GM23338 (cell line): ENCODE results near the gene ANKRD63. TPM values are rescaled to one million over a fixed set of nuclear protein-coding genes. Genes with fewer than 3 reads are reported as not detected.

Experiments
- ATAC-seq: fragments of 200-7000 bp; cut with Tn5 transposase; 3 replicates; pipeline ENCODE4 v1.9.1; 2020
- DNase-seq: peaks from one replicate; pipeline ENCODE4 v3.0.0-alpha.2; 2015; ENCODE audit warnings: low spot score
- H2AFZ ChIP-seq: fragments of 200-600 bp; sonication (generic); 2 replicates; pipeline ENCODE4 v1.8.0; 2016; ENCODE audit warnings: antibody characterized with exemption, mild to moderate bottlenecking, moderate library complexity
- H3F3A ChIP-seq: fragments of 200-600 bp; sonication (generic); replicated peaks from 2 replicates; pipeline ENCODE4 v1.8.0; 2017; ENCODE audit warnings: antibody characterized with exemption, mixed run types, low read depth
- H3K27ac ChIP-seq: fragments of 200-600 bp; sonication (generic); 2 replicates; pipeline ENCODE4 v1.6.1; 2016; ENCODE audit warnings: low read depth
- H3K27me3 ChIP-seq: fragments of 200-600 bp; sonication (generic); 2 replicates; pipeline ENCODE4 v1.8.0; 2016; ENCODE audit warnings: mild to moderate bottlenecking, mixed run types, moderate library complexity; ENCODE audit not compliant: insufficient read depth
- H3K36me3 ChIP-seq: fragments of 200-600 bp; sonication (generic); 2 replicates; pipeline ENCODE4 v1.8.0; 2016; ENCODE audit warnings: mild to moderate bottlenecking; ENCODE audit not compliant: insufficient read depth
- H3K4me1 ChIP-seq: fragments of 200-600 bp; sonication (generic); 2 replicates; pipeline ENCODE4 v1.8.0; 2016; ENCODE audit warnings: mild to moderate bottlenecking, moderate library complexity; ENCODE audit not compliant: insufficient read depth
- H3K4me2 ChIP-seq: fragments of 200-600 bp; sonication (generic); 2 replicates; pipeline ENCODE4 v1.7.1; 2017; ENCODE audit warnings: mixed run types
- H3K4me3 ChIP-seq: fragments of 200-600 bp; sonication (generic); 2 replicates; pipeline ENCODE4 v1.6.1; 2016; ENCODE audit warnings: mixed run types
- H3K79me2 ChIP-seq: fragments of 200-600 bp; sonication (generic); replicated peaks from 2 replicates; pipeline ENCODE4 v1.8.0; 2017; ENCODE audit warnings: mild to moderate bottlenecking; ENCODE audit not compliant: insufficient read depth
- H3K9me2 ChIP-seq: fragments of 200-600 bp; sonication (generic); 2 replicates; pipeline ENCODE4 v1.8.0; 2017; ENCODE audit not compliant: insufficient read depth
- H4K20me1 ChIP-seq: fragments of 200-600 bp; sonication (generic); replicated peaks from 2 replicates; pipeline ENCODE4 v1.8.0; 2017; ENCODE audit warnings: mild to moderate bottlenecking; ENCODE audit not compliant: insufficient read depth
- H3K27ac Mint-ChIP-seq: 2 replicates; pipeline ENCODE4 v1.8.0; 2020; ENCODE audit warnings: inconsistent platforms, mild to moderate bottlenecking, moderate library complexity, mixed read lengths
- H3K27me3 Mint-ChIP-seq: 3 replicates; pipeline ENCODE4 v1.8.0; 2022; ENCODE audit warnings: low read depth, mild to moderate bottlenecking, moderate library complexity, mixed read lengths, inconsistent platforms; ENCODE audit not compliant: insufficient read depth, poor library complexity
- H3K36me3 Mint-ChIP-seq: 3 replicates; pipeline ENCODE4 v1.8.0; 2021; ENCODE audit warnings: low read depth, mild to moderate bottlenecking, inconsistent platforms, moderate library complexity, mixed read lengths
- H3K4me1 Mint-ChIP-seq: 3 replicates; pipeline ENCODE4 v1.8.0; 2020; ENCODE audit warnings: mild to moderate bottlenecking, inconsistent platforms, mixed read lengths
- H3K4me3 Mint-ChIP-seq: 3 replicates; pipeline ENCODE4 v1.8.0; 2021; ENCODE audit warnings: moderate library complexity, mild to moderate bottlenecking, inconsistent platforms, mixed read lengths
- H3K9me3 Mint-ChIP-seq: 3 replicates; pipeline ENCODE4 v1.8.0; 2020; ENCODE audit warnings: moderate library complexity, mild to moderate bottlenecking, inconsistent platforms, mixed read lengths
- CREB1 ChIP-seq: fragments of 250-450 bp; sonication (Bioruptor Pico); IDR thresholded peaks from 2 replicates; pipeline ENCODE4 v1.5.0; 2020; ENCODE audit warnings: low read depth, mild to moderate bottlenecking, moderate library complexity
- EZH2 ChIP-seq: fragments of 200-600 bp; sonication (generic); IDR thresholded peaks from one replicate; pipeline ENCODE4 v1.8.0; 2017; ENCODE audit warnings: antibody characterized with exemption, mild to moderate bottlenecking, low read depth; ENCODE audit not compliant: unreplicated experiment
- EZH2phosphoT487 ChIP-seq: fragments of 200-600 bp; sonication (generic); IDR thresholded peaks from one replicate; pipeline ENCODE4 v1.8.1; 2018; ENCODE audit warnings: antibody characterized with exemption; ENCODE audit not compliant: unreplicated experiment
- JUNB ChIP-seq: IDR thresholded peaks from one replicate; pipeline ENCODE4 v1.6.1; 2016; ENCODE audit warnings: antibody characterized with exemption; ENCODE audit not compliant: unreplicated experiment
- NANOG ChIP-seq: IDR thresholded peaks from 2 replicates; pipeline ENCODE4 v1.6.1; 2016; ENCODE audit warnings: antibody characterized with exemption, borderline replicate concordance
- POLR2AphosphoS5 ChIP-seq: IDR thresholded peaks from 2 replicates; pipeline ENCODE4 v1.6.1; 2016; ENCODE audit warnings: antibody characterized with exemption, low read depth
- STAT1 ChIP-seq: IDR thresholded peaks from one replicate; pipeline ENCODE4 v1.6.1; 2016; ENCODE audit warnings: antibody characterized with exemption; ENCODE audit not compliant: unreplicated experiment
- ZNF114 ChIP-seq: fragments of 250-450 bp; sonication (Bioruptor Pico); IDR thresholded peaks from 2 replicates; pipeline ENCODE4 v1.5.0; 2020; ENCODE audit warnings: mild to moderate bottlenecking, moderate library complexity
- ZNF331 ChIP-seq: fragments of 250-450 bp; sonication (Bioruptor Pico); IDR thresholded peaks from 2 replicates; pipeline ENCODE4 v1.5.0; 2020; ENCODE audit warnings: low read depth, mild to moderate bottlenecking, moderate library complexity
- polyA plus RNA-seq: library from polyadenylated mRNA; unstranded; fragments of >200 nt; fragmentation: Nextera tagmentation; extraction: Ambion mirVana; gene quantifications from 2 replicates; pipeline ENCODE4 v1.2.1, GENCODE V29; 2016
- total RNA-seq: library from RNA; depleted of rRNA; stranded (reverse); fragments of >200 nt; shearing (Covaris generic); gene quantifications from 2 replicates; pipeline ENCODE4 v1.2.3, GENCODE V29; 2014
- TF ChIP-seq, protein P1 (sequence below): fragments of 250-450 bp; sonication (Bioruptor Pico); IDR thresholded peaks from 2 replicates; pipeline ENCODE4 v1.5.0; 2020; ENCODE audit warnings: mild to moderate bottlenecking, moderate library complexity
- TF ChIP-seq, protein P2 (sequence below), 2 experiments: fragments of 200-600 bp in 1 of 2; sonication (generic) in 1 of 2; conservative IDR thresholded peaks; 2 replicates each; pipeline versions ENCODE4 v1.5.1 to v1.6.1; 2016 to 2017; ENCODE audit warnings: antibody characterized with exemption in 2 of 2, low read depth in 2 of 2, mild to moderate bottlenecking in 2 of 2, moderate library complexity in 1 of 2
- TF ChIP-seq, protein P3 (sequence below): IDR thresholded peaks from 2 replicates; pipeline ENCODE4 v1.6.1; 2016; ENCODE audit warnings: antibody characterized with exemption
- TF ChIP-seq, protein P4 (sequence below): IDR thresholded peaks from one replicate; pipeline ENCODE4 v1.6.1; 2018; ENCODE audit warnings: antibody characterized with exemption; ENCODE audit not compliant: unreplicated experiment

The ANKRD63 gene
- total and polyA plus RNA-seq, 2 experiments from 2014 or later, result 0.59 TPM; not detected in 1

DNA sequence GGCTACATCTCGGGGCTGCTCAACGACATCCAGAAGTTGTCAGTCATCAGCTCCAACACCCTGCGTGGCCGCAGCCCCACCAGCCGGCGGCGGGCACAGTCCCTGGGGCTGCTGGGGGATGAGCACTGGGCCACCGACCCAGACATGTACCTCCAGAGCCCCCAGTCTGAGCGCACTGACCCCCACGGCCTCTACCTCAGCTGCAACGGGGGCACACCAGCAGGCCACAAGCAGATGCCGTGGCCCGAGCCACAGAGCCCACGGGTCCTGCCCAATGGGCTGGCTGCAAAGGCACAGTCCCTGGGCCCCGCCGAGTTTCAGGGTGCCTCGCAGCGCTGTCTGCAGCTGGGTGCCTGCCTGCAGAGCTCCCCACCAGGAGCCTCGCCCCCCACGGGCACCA is 17.0 kb downstream of the ANKRD63 start:
- no peaks in the 10 kb centered on the region for H3F3A ChIP-seq
- ATAC-seq, result no peak
- H3K27ac Mint-ChIP-seq, result no peak overlapping the region
- no peak overlapping the region for H3K4me2 ChIP-seq
- H3K4me3 ChIP-seq, result no peak overlapping the region
- H3K79me2 ChIP-seq, result no peaks in the 10 kb centered on the region
- no peak for DNase-seq
- no peaks in the 10 kb centered on the region for H4K20me1 ChIP-seq
- no peaks in the 10 kb centered on the region for H3K9me2 ChIP-seq
- no peak overlapping the region for H3K27ac ChIP-seq
- no peaks in the 10 kb centered on the region for H3K27me3 ChIP-seq
- H3K36me3 ChIP-seq, result no peaks in the 10 kb centered on the region
- TF ChIP-seq POLR2AphosphoS5, result no peak
- no peak for TF ChIP-seq ZNF331 (CRISPR knock-in tag)
- no peak for TF ChIP-seq JUNB
- TF ChIP-seq, protein P1, sequence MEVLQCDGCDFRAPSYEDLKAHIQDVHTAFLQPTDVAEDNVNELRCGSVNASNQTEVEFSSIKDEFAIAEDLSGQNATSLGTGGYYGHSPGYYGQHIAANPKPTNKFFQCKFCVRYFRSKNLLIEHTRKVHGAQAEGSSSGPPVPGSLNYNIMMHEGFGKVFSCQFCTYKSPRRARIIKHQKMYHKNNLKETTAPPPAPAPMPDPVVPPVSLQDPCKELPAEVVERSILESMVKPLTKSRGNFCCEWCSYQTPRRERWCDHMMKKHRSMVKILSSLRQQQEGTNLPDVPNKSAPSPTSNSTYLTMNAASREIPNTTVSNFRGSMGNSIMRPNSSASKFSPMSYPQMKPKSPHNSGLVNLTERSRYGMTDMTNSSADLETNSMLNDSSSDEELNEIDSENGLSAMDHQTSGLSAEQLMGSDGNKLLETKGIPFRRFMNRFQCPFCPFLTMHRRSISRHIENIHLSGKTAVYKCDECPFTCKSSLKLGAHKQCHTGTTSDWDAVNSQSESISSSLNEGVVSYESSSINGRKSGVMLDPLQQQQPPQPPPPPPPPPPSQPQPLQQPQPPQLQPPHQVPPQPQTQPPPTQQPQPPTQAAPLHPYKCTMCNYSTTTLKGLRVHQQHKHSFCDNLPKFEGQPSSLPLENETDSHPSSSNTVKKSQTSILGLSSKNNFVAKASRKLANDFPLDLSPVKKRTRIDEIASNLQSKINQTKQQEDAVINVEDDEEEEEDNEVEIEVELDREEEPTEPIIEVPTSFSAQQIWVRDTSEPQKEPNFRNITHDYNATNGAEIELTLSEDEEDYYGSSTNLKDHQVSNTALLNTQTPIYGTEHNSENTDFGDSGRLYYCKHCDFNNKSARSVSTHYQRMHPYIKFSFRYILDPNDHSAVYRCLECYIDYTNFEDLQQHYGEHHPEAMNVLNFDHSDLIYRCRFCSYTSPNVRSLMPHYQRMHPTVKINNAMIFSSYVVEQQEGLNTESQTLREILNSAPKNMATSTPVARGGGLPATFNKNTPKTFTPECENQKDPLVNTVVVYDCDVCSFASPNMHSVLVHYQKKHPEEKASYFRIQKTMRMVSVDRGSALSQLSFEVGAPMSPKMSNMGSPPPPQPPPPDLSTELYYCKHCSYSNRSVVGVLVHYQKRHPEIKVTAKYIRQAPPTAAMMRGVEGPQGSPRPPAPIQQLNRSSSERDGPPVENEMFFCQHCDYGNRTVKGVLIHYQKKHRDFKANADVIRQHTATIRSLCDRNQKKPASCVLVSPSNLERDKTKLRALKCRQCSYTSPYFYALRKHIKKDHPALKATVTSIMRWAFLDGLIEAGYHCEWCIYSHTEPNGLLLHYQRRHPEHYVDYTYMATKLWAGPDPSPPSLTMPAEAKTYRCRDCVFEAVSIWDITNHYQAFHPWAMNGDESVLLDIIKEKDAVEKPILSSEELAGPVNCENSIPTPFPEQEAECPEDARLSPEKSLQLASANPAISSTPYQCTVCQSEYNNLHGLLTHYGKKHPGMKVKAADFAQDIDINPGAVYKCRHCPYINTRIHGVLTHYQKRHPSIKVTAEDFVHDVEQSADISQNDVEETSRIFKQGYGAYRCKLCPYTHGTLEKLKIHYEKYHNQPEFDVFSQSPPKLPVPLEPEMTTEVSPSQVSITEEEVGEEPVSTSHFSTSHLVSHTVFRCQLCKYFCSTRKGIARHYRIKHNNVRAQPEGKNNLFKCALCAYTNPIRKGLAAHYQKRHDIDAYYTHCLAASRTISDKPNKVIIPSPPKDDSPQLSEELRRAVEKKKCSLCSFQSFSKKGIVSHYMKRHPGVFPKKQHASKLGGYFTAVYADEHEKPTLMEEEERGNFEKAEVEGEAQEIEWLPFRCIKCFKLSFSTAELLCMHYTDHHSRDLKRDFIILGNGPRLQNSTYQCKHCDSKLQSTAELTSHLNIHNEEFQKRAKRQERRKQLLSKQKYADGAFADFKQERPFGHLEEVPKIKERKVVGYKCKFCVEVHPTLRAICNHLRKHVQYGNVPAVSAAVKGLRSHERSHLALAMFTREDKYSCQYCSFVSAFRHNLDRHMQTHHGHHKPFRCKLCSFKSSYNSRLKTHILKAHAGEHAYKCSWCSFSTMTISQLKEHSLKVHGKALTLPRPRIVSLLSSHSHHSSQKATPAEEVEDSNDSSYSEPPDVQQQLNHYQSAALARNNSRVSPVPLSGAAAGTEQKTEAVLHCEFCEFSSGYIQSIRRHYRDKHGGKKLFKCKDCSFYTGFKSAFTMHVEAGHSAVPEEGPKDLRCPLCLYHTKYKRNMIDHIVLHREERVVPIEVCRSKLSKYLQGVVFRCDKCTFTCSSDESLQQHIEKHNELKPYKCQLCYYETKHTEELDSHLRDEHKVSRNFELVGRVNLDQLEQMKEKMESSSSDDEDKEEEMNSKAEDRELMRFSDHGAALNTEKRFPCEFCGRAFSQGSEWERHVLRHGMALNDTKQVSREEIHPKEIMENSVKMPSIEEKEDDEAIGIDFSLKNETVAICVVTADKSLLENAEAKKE (CRISPR knock-in tag), result no peak
- TF ChIP-seq, protein P2, sequence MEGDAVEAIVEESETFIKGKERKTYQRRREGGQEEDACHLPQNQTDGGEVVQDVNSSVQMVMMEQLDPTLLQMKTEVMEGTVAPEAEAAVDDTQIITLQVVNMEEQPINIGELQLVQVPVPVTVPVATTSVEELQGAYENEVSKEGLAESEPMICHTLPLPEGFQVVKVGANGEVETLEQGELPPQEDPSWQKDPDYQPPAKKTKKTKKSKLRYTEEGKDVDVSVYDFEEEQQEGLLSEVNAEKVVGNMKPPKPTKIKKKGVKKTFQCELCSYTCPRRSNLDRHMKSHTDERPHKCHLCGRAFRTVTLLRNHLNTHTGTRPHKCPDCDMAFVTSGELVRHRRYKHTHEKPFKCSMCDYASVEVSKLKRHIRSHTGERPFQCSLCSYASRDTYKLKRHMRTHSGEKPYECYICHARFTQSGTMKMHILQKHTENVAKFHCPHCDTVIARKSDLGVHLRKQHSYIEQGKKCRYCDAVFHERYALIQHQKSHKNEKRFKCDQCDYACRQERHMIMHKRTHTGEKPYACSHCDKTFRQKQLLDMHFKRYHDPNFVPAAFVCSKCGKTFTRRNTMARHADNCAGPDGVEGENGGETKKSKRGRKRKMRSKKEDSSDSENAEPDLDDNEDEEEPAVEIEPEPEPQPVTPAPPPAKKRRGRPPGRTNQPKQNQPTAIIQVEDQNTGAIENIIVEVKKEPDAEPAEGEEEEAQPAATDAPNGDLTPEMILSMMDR (conservative IDR thresholded peaks at IDR 0.05; ENCODE audit: low read depth in 2 of 2), result no peak
- no peak for TF ChIP-seq ZNF114 (CRISPR knock-in tag)
- TF ChIP-seq, protein P3, sequence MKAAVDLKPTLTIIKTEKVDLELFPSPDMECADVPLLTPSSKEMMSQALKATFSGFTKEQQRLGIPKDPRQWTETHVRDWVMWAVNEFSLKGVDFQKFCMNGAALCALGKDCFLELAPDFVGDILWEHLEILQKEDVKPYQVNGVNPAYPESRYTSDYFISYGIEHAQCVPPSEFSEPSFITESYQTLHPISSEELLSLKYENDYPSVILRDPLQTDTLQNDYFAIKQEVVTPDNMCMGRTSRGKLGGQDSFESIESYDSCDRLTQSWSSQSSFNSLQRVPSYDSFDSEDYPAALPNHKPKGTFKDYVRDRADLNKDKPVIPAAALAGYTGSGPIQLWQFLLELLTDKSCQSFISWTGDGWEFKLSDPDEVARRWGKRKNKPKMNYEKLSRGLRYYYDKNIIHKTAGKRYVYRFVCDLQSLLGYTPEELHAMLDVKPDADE, result no peak
- TF ChIP-seq CREB1, result no peak
- TF ChIP-seq EZH2phosphoT487, result no peak
- TF ChIP-seq, protein P4, sequence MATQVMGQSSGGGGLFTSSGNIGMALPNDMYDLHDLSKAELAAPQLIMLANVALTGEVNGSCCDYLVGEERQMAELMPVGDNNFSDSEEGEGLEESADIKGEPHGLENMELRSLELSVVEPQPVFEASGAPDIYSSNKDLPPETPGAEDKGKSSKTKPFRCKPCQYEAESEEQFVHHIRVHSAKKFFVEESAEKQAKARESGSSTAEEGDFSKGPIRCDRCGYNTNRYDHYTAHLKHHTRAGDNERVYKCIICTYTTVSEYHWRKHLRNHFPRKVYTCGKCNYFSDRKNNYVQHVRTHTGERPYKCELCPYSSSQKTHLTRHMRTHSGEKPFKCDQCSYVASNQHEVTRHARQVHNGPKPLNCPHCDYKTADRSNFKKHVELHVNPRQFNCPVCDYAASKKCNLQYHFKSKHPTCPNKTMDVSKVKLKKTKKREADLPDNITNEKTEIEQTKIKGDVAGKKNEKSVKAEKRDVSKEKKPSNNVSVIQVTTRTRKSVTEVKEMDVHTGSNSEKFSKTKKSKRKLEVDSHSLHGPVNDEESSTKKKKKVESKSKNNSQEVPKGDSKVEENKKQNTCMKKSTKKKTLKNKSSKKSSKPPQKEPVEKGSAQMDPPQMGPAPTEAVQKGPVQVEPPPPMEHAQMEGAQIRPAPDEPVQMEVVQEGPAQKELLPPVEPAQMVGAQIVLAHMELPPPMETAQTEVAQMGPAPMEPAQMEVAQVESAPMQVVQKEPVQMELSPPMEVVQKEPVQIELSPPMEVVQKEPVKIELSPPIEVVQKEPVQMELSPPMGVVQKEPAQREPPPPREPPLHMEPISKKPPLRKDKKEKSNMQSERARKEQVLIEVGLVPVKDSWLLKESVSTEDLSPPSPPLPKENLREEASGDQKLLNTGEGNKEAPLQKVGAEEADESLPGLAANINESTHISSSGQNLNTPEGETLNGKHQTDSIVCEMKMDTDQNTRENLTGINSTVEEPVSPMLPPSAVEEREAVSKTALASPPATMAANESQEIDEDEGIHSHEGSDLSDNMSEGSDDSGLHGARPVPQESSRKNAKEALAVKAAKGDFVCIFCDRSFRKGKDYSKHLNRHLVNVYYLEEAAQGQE, result no peak
- TF ChIP-seq STAT1, result no peak
- no peak for TF ChIP-seq EZH2
- no peak for TF ChIP-seq NANOG
- no peak overlapping the region for H2AFZ ChIP-seq
- peaks cover 4% of the 10 kb centered on the region; the same call in 1 of the 3 replicates for H3K36me3 Mint-ChIP-seq
- H3K27me3 Mint-ChIP-seq, result peaks cover 3% of the 10 kb centered on the region
- H3K9me3 Mint-ChIP-seq, result no peaks in the 10 kb centered on the region; the same call in 2 of the 3 replicates
- no peaks in the 10 kb centered on the region for H3K4me1 ChIP-seq
- H3K4me3 Mint-ChIP-seq, result no peak overlapping the region
- peaks cover 15% of the 10 kb centered on the region for H3K4me1 Mint-ChIP-seq
